Ascending aorta (tissue), 2 donors: ENCODE results near the gene MYCN. TPM values are rescaled to one million over a fixed set of nuclear protein-coding genes. Genes with fewer than 3 reads are reported as not detected.

Experiments used
- DNase-seq, 2 donors: peaks; one replicate each; pipeline ENCODE4 v3.0.0-alpha.2; 2019; ENCODE audit warnings: low spot score in 2 of 2
- H3K27ac ChIP-seq, 2 donors: fragments of 200-600 bp; sonication (generic); one replicate each; pipeline ENCODE4 v1.5.1; 2016 to 2017; ENCODE audit warnings: mild to moderate bottlenecking in 1 of 2
- H3K27me3 ChIP-seq: fragments of 200-600 bp; sonication (generic); one replicate; pipeline ENCODE4 v1.5.1; 2017
- H3K36me3 ChIP-seq, 2 donors: fragments of 200-600 bp; sonication (generic); one replicate each; pipeline ENCODE4 v1.5.1; 2016
- H3K4me1 ChIP-seq, 2 donors: fragments of 200-600 bp; sonication (generic); one replicate each; pipeline ENCODE4 v1.5.1; 2016 to 2017; ENCODE audit warnings: mild to moderate bottlenecking in 1 of 2
- H3K4me3 ChIP-seq, 2 donors: fragments of 200-600 bp; sonication (generic); one replicate each; pipeline ENCODE4 v1.5.1; 2016 to 2017; ENCODE audit warnings: mild to moderate bottlenecking in 1 of 2
- H3K9me3 ChIP-seq, 2 donors: fragments of 200-600 bp; sonication (generic); one replicate each; pipeline ENCODE4 v1.5.1; 2016
- intact Hi-C: fragments of 100-400 bp; cut with DNase I; formaldehyde crosslinking; loops from one replicate; pipeline ENCODE4 v1.15.1; 2023
- total RNA-seq: library from RNA; depleted of rRNA; stranded (reverse); fragments of >200 nt; gene quantifications from one replicate; pipeline ENCODE4 v1.1.0, GENCODE V29; 2016
- TF ChIP-seq, protein P1 (sequence below), 3 experiments: fragments of 200-600 bp in 2 of 3; fragments of 450-650 bp in 1 of 3; sonication (generic) in 2 of 3; IDR thresholded peaks; one replicate each; pipeline ENCODE4 v1.5.1; 2016 to 2019; ENCODE audit warnings: antibody characterized with exemption in 3 of 3, mild to moderate bottlenecking in 1 of 3, moderate library complexity in 1 of 3

The MYCN gene
- total RNA-seq, 1 donor from 2014 or later: not detected

- Histone ChIP-seq H3K9me3 (no peaks in the 10 kb centered on the region), H3K36me3 (no peaks in the 10 kb centered on the region), H3K27ac (no peak overlapping the region), H3K4me3 (no peak overlapping the region), H3K4me1 (no peaks in the 10 kb centered on the region), H3K27me3 (no peaks in the 10 kb centered on the region)
- TF ChIP-seq, protein P1, sequence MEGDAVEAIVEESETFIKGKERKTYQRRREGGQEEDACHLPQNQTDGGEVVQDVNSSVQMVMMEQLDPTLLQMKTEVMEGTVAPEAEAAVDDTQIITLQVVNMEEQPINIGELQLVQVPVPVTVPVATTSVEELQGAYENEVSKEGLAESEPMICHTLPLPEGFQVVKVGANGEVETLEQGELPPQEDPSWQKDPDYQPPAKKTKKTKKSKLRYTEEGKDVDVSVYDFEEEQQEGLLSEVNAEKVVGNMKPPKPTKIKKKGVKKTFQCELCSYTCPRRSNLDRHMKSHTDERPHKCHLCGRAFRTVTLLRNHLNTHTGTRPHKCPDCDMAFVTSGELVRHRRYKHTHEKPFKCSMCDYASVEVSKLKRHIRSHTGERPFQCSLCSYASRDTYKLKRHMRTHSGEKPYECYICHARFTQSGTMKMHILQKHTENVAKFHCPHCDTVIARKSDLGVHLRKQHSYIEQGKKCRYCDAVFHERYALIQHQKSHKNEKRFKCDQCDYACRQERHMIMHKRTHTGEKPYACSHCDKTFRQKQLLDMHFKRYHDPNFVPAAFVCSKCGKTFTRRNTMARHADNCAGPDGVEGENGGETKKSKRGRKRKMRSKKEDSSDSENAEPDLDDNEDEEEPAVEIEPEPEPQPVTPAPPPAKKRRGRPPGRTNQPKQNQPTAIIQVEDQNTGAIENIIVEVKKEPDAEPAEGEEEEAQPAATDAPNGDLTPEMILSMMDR (IDR thresholded peaks at IDR 0.05): no peak
- intact Hi-C loops: no loop called here
- DNase-seq: no peak
Measured at GRCh38 chr2:15952451-15953146, 12.2 kb downstream of the MYCN start.

DNA sequence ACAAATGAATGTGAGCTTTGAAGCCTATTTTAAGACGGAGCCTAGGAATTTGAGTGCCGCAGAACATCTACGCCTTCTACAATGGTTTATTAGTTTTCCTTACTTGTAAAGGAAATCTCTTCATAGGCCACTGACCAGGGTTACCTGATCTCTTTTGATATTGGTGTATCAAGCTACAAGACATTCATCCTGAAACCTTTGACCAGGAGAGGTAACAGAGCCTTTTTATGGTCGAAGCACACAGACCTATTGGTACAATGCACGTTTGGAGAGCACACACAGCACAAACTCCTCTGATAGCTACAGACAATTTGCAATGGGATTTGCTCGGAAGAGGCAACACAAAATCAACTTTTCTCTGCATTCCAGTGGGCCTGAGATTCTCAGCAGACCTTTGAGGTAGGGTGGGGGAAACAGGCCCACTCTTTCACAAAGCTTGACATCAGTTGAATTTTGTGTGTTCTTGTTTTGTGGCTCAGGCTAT lies 12.8 kb downstream of the MYCN start:
- no peak overlapping the region for H3K4me3 ChIP-seq
- H3K27ac ChIP-seq: no peak overlapping the region
- TF ChIP-seq, protein P1 (IDR thresholded peaks at IDR 0.05): no peak
- DNase-seq: no peak
- H3K9me3 ChIP-seq: no peaks in the 10 kb centered on the region
- H3K4me1 ChIP-seq: no peaks in the 10 kb centered on the region
- no peaks in the 10 kb centered on the region for H3K36me3 ChIP-seq
- intact Hi-C loops: no loop called here
- no peaks in the 10 kb centered on the region for H3K27me3 ChIP-seq

DNA sequence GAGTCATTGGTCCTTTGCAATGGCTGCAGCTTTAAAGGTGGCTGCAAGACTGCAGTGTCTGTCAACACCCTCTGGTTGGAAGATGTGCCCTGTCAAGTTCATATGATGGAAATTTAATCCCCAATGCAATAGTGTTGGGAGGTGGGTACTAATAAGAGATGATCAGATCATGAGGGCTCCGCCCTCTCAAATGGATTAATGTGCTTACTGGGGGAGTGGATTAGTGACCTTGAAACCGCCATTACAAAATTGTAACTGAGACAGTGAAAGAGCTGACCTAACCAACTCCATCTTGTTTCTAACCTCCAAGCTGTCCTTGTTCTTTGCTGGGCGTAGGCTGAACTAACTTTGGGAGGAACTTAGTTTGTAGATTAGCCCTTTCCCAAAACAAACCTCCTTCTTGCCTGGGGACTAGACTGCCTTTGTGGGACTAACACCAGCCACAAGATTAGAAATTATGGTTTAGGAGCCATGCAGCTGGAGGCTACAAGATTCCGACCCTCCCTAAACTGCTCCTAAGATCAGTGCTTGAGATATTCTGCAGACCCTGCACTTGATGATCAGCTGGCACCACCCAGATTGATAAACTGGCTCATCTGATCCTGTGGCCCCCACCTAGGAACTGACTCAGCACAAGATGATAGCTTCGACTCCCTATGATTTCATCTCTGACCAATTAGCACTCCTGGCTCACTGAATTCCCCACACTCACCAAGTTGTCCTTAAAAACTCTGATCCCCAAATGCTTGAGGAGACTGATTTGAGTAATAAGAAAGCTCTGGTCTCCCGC lies 13.7 kb downstream of the MYCN start:
- Histone ChIP-seq H3K4me3 (no peak overlapping the region), H3K36me3 (no peaks in the 10 kb centered on the region), H3K27me3 (no peaks in the 10 kb centered on the region), H3K9me3 (no peaks in the 10 kb centered on the region), H3K27ac (no peak overlapping the region), H3K4me1 (no peaks in the 10 kb centered on the region)
- intact Hi-C loops: no loop called here
- no peak for DNase-seq
- TF ChIP-seq, protein P1 (IDR thresholded peaks at IDR 0.05): no peak

GRCh38 chr2:15954761-15955160 lies 14.4 kb downstream of the MYCN start:
- intact Hi-C loops: no loop called here
- H3K36me3 ChIP-seq: no peaks in the 10 kb centered on the region
- no peaks in the 10 kb centered on the region for H3K4me1 ChIP-seq
- no peak overlapping the region for H3K4me3 ChIP-seq
- DNase-seq: no peak
- no peaks in the 10 kb centered on the region for H3K9me3 ChIP-seq
- TF ChIP-seq, protein P1 (IDR thresholded peaks at IDR 0.05): no peak
- H3K27me3 ChIP-seq: no peaks in the 10 kb centered on the region
- no peak overlapping the region for H3K27ac ChIP-seq

GRCh38 chr2:15955232-15955988 lies 15.1 kb downstream of the MYCN start:
- intact Hi-C loops: no loop called here
- Histone ChIP-seq H3K27ac (no peak overlapping the region), H3K27me3 (no peaks in the 10 kb centered on the region), H3K4me3 (no peak overlapping the region), H3K4me1 (no peaks in the 10 kb centered on the region), H3K36me3 (no peaks in the 10 kb centered on the region), H3K9me3 (no peaks in the 10 kb centered on the region)
- TF ChIP-seq, protein P1 (IDR thresholded peaks at IDR 0.05): no peak
- DNase-seq: no peak
